Upper lobe of right lung (tissue), 1 donor: ENCODE measurements around the gene SLC22A13. TPM values are rescaled to one million over a fixed set of nuclear protein-coding genes. Genes with fewer than 3 reads are reported as not detected.

Source experiments
- ATAC-seq: fragments of 200-7000 bp; cut with Tn5 transposase; one replicate; pipeline ENCODE4 v1.9.1; 2020; ENCODE audit warnings: mild to moderate bottlenecking, moderate library complexity
- DNase-seq: peaks from one replicate; pipeline ENCODE4 v3.0.0-alpha.2; 2020
- H3K27ac ChIP-seq: fragments of 200-600 bp; one replicate; pipeline ENCODE4 v1.8.0; 2022
- H3K27me3 ChIP-seq: fragments of 200-600 bp; one replicate; pipeline ENCODE4 v1.8.0; 2022; ENCODE audit warnings: mild to moderate bottlenecking
- H3K36me3 ChIP-seq: fragments of 200-600 bp; one replicate; pipeline ENCODE4 v1.8.0; 2022
- H3K4me1 ChIP-seq: fragments of 200-600 bp; one replicate; pipeline ENCODE4 v1.8.0; 2022
- H3K4me3 ChIP-seq: fragments of 200-600 bp; one replicate; pipeline ENCODE4 v1.8.0; 2022; ENCODE audit warnings: mild to moderate bottlenecking
- H3K9me3 ChIP-seq: fragments of 200-600 bp; one replicate; pipeline ENCODE4 v1.8.0; 2022
- intact Hi-C: fragments of 100-400 bp; cut with DNase I; formaldehyde crosslinking; loops from one replicate; pipeline ENCODE4 v1.11.0; 2022
- long read RNA-seq: library from polyadenylated mRNA; unstranded; transcript quantifications from one replicate; pipeline ENCODE4 v2.0.0, GENCODE V29; 2021
- total RNA-seq: library from RNA; stranded (reverse); fragmentation: NEBNext Ultra II Directional; extraction: Animal tissue kit (Norgen Biotek cat#: 25700); gene quantifications from one replicate; pipeline ENCODE4 v1.2.1, GENCODE V29; 2021
- TF ChIP-seq, protein P1 (sequence below): fragments of 200-600 bp; IDR thresholded peaks from one replicate; pipeline ENCODE4 v1.8.0; 2022; ENCODE audit warnings: antibody characterized with exemption
- donor health status: DM: no; HTN: yes; CAD: no; lungs with severe emphysema.

Gene SLC22A13, protein sequence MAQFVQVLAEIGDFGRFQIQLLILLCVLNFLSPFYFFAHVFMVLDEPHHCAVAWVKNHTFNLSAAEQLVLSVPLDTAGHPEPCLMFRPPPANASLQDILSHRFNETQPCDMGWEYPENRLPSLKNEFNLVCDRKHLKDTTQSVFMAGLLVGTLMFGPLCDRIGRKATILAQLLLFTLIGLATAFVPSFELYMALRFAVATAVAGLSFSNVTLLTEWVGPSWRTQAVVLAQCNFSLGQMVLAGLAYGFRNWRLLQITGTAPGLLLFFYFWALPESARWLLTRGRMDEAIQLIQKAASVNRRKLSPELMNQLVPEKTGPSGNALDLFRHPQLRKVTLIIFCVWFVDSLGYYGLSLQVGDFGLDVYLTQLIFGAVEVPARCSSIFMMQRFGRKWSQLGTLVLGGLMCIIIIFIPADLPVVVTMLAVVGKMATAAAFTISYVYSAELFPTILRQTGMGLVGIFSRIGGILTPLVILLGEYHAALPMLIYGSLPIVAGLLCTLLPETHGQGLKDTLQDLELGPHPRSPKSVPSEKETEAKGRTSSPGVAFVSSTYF
- total RNA-seq = 0.41 TPM
- long read RNA-seq = 0 reads

DNA sequence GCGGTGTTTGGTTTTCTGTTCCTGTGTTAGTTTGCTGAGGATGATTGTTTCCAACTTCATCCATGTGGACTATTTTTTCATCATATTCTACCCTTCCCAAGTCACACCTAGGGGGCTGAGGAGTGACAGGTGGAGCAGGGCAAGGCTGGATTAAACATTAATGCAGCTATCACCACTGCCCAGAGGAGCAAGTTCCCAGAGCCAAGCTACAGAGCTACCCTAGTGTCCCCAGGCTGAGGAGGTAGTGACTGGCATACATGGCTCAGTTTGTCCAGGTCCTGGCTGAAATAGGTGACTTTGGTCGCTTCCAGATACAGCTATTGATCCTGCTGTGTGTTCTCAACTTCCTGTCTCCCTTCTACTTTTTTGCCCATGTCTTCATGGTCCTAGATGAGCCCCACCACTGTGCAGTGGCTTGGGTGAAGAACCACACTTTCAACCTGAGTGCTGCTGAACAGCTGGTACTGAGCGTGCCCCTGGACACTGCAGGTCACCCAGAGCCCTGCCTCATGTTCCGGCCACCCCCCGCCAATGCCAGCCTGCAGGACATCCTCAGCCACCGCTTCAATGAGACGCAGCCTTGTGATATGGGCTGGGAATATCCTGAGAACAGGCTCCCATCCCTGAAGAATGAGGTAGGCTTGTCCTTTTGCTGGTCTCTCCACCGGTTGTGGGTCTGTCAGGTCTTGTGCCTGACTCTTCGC lies at the start of gene SLC22A13:
TSS of gene SLC22A13 (plus strand) at position 209 of the 704 bp plus-strand sequence. CDS start at position 258, 49 bp downstream.
- no peak for ATAC-seq
- intact Hi-C loops = no loop called here

DNA sequence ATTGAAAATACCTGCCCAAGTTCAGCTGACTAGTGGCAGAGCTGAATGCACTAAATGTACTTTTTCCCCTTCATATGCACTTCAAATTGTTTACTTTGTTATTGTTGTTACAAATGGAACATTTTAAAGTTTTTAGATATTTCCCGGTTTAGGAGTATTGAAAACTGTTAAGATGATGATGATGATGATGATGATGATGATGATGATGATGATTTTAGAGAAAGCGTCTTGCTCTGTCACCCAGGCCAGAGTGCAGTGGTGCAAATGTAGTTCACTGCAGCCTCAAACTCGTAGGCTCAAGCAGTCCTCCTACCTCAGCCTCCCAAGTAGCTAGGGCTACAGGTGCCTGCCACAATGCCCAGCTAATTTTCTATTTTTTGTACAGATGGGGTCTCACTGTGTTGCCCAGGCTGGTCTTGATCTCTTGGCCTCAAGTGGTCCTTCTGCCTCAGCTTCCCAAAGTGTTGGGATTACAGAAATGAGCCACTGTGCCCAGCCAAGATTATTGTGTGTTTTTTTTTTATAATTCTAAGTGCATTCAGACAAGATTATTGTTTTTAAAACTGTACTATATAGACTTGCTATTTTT lies 45.9 kb upstream of the SLC22A13 start:
- Histone ChIP-seq H3K27me3 (no peaks in the 10 kb centered on the region), H3K9me3 (no peaks in the 10 kb centered on the region), H3K27ac (no peak overlapping the region), H3K4me1 (no peaks in the 10 kb centered on the region), H3K36me3 (peaks cover 29% of the 10 kb centered on the region), H3K4me3 (no peak overlapping the region)
- TF ChIP-seq, protein P1, sequence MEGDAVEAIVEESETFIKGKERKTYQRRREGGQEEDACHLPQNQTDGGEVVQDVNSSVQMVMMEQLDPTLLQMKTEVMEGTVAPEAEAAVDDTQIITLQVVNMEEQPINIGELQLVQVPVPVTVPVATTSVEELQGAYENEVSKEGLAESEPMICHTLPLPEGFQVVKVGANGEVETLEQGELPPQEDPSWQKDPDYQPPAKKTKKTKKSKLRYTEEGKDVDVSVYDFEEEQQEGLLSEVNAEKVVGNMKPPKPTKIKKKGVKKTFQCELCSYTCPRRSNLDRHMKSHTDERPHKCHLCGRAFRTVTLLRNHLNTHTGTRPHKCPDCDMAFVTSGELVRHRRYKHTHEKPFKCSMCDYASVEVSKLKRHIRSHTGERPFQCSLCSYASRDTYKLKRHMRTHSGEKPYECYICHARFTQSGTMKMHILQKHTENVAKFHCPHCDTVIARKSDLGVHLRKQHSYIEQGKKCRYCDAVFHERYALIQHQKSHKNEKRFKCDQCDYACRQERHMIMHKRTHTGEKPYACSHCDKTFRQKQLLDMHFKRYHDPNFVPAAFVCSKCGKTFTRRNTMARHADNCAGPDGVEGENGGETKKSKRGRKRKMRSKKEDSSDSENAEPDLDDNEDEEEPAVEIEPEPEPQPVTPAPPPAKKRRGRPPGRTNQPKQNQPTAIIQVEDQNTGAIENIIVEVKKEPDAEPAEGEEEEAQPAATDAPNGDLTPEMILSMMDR = no peak
- intact Hi-C loops = no loop called here
- DNase-seq (no peak), ATAC-seq (no peak)

More for the DNA sequence above, at the start of gene SLC22A13:
- no peaks in the 10 kb centered on the region for H3K27me3 ChIP-seq
- H3K9me3 ChIP-seq = no peaks in the 10 kb centered on the region
- no peak within 1 kb of the TSS for H3K27ac ChIP-seq
- H3K36me3 ChIP-seq = no peaks in the 10 kb centered on the region
- no peak for DNase-seq
- no peaks in the 10 kb centered on the region for H3K4me1 ChIP-seq
- TF ChIP-seq, protein P1 = no peak
- H3K4me3 ChIP-seq = no peak within 1 kb of the TSS

DNA sequence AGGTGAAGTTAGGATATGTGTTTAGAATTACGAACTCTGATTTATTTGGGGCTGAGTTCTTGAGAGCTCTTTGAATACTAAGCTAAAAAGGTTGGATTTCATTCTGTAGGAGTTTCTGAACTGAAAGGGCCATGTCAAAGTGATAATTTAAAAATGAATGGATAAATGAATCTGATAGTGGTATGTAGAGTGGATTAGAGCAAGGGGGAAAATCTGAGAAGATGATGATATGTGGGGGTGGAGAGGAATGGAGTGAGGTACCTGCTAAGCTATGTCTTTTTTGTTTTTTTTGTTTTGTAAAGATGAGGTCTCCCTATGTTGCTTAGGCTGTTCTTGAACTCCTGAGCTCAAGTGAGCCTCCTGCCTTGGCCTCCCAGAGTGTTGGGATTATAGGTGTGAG lies 44.6 kb upstream of the SLC22A13 start:
- DNase-seq = no peak
- no peak overlapping the region for H3K4me3 ChIP-seq
- H3K36me3 ChIP-seq = peaks cover 41% of the 10 kb centered on the region
- intact Hi-C loops = no loop called here
- H3K4me1 ChIP-seq = no peaks in the 10 kb centered on the region
- no peaks in the 10 kb centered on the region for H3K9me3 ChIP-seq
- no peak overlapping the region for H3K27ac ChIP-seq
- TF ChIP-seq, protein P1 = no peak
- no peaks in the 10 kb centered on the region for H3K27me3 ChIP-seq
- ATAC-seq = no peak

DNA sequence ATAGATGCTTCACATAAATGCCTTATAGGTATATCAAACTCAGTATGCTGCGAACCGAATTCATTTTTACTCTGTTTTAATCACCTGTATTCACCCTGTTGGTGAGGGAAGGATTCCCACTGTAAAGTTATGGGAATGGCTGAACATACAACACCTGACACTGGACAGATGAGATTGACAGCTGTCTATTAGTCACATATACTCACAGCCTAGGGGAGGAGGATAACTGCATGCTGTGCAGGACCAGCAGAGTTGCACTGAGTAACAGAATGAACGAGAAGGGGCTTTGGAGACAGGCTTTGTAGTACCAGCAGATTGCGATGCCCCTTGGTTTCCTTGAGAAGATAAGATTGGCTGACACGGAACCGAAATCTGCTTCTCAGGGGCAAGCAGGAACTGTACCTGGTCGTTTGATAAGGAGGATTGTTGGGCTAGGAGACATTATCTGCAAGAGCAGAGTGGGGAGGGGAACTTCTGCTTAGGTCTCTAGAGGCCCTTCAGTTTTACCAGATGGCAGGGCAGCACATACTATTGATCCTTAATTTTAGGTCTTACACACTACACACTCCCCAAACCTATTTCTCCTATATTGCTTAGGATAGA lies 43.5 kb upstream of the SLC22A13 start:
- intact Hi-C loops = no loop called here
- H3K27ac ChIP-seq = no peak overlapping the region
- ATAC-seq (no peak), DNase-seq (no peak)
- peaks cover 38% of the 10 kb centered on the region for H3K36me3 ChIP-seq
- H3K4me1 ChIP-seq = no peaks in the 10 kb centered on the region
- TF ChIP-seq, protein P1 = no peak
- no peaks in the 10 kb centered on the region for H3K27me3 ChIP-seq
- H3K9me3 ChIP-seq = no peaks in the 10 kb centered on the region
- no peak overlapping the region for H3K4me3 ChIP-seq

DNA sequence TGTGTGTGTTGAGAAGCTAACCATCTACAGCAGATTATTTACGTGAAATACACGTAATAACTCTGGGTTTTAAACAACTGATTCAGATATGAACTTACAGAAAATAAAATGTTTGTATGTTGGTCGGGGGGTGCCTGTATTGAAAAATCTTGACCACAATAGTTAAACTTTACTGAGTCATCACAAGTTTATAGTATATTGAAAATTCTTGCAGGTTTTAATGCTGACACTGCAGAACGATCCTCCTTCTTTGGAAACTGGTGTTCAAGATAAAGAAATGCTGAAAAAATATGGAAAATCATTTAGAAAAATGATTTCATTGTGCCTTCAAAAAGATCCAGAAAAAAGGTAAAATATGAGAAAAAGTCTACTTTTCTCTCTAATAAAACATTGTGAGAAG lies 41.3 kb upstream of the SLC22A13 start:
- intact Hi-C loops = no loop called here
- Histone ChIP-seq H3K4me3 (no peak overlapping the region), H3K4me1 (no peaks in the 10 kb centered on the region), H3K27ac (no peak overlapping the region), H3K27me3 (no peaks in the 10 kb centered on the region), H3K9me3 (no peaks in the 10 kb centered on the region), H3K36me3 (peaks cover 36% of the 10 kb centered on the region)
- no peak for DNase-seq
- TF ChIP-seq, protein P1 = no peak
- no peak for ATAC-seq
